Stimulated activated CD8-positive, alpha-beta memory T cell treated with anti-CD3 and anti-CD28 coated beads, Interleukin-2, amount 100 ng/mL, for 48 hours (primary cell): ENCODE results near the gene NFS1.

Experiments
- DNase-seq, 2 donors: peaks; one replicate each; pipeline ENCODE4 v3.0.0-alpha.2; 2020; ENCODE audit warnings: low read depth in 2 of 2

The NFS1 gene

DNA sequence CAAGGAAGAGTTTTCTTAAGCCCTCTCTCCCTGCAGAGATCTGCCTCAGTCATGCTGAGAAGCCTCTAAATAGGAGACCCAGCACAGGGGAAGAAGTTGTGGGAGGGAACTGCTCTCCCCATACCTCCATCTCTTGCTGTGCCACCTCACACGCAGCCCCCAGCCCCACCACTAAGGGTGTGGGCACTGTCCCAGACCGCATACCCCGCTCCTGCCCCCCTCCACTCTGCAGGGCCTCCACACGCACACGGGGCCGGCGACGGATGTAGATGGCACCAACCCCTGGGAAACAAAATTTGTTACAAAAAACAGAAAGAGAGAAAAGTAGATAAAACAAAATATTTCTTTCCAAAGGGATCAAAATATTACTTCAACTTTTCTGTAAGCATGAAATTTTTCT is 24.2 kb downstream of the NFS1 start:
- no peak for DNase-seq

DNA sequence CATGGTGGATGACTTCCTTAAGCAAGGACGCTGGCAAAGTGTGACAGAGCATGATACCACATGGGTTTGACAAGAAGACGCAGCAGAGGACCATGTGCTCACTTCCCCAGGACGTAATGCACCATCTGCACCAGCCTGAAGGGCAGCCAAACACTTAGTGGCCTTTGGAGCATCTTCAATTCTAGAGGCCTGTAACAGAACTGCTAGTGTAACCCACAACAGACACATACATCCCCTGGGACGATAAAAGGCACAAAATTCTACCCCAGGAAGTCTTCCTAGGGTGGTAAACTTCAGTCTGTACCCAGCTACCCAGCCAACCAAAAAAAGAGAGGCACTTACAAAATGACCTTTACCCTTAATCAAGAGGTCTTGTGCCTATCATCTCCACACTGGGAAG is 25.3 kb downstream of the NFS1 start:
- DNase-seq: no peak

DNA sequence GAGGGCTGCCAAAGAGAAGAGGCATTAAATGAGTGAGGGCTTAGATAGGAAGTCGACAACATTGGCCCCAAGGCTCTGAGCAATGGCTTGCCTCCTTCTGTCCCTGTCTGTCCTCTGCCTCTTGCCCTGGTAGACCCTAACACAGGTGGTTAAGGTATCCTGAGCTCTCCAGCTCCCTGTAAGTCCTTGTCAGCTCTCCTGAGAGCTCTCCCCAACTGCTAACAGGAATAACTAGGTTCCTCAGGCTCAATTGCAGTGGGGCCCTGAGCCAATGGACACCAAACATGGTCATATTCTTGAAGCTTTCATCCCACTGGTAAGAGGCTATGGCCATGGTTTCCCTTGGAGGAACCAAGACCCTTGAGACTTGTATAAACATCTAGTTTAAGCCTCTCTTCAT is 29.5 kb downstream of the NFS1 start:
- no peak for DNase-seq

DNA sequence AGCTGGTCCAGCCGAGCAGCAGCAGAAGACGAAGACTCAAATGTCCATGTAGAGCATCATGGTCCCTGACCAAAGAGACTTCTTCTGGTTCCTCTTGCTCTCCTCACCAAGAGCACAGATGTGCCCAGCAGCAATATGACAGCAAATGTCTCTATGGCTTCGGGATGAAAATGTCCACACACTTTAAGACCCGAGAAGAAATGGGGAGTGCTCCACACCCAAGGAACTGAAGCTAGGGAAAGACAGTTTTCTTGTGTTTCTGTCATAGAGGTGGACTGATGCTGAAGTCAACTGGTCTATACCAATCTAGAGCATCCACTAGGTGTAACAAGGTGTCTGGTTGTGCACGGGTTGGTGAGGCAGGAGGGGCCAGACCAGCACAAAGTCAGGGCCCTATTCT is 29.9 kb downstream of the NFS1 start:
- DNase-seq: no peak

DNA sequence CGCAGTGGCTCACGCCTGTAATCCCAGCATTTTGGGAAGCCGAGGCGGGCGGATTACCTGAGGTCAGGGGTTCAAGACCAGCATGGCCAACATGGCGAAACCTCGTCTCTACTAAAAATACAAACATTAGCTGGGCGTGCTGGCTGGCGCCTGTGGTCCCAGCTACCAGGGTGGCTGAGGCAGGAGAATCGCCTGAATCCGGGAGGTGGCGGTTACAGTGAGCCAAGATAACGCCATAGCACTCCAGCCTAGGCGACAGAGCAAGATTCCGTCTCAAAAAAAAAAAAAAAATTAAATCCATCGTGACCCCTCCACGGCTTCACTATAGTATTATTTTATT is 33.2 kb downstream of the NFS1 start:
- no peak for DNase-seq

DNA sequence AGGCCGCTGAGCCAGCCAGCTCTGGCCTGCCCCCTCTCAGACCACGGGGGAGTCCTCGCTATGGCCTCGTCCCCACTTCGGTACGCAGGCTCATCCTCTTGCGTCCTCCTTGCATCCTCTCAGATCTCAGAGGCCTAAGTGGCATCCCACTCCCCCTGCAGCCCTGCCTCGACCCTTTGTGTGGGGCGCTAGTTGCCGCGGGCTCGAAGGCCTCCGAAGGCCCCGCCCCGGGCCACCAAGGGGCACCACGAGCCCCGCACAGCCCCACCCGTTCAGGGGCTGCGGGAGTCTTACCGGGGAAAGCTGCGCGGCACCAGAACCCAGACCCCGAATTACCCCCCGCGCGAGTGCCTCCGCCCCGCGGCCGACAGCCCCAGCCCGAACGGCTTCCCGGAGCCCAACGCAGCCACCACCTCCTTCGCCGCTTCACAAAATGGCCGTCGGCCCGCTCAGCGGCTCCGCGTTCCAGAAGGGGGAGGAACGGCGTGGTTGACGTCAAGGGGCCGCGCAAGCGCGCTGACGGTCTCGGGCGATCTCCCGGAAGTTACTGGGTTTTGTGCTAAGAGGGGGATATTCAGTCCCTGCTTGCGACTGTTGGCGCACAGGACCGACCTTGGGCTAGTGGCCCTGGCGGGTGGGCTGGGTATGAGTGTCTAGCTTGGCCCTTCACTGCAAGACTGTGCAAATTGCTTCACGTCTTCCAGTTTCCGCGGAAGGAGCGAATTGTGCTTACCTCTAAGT is 34.5 kb downstream of the NFS1 start, which contains the start of the genes CPNE1 and RBM12:
CPNE1 (minus strand) TSS at position 435 of the 741 bp plus-strand sequence. CDS start 31,977 bp downstream, outside the sequence.
RBM12 (minus strand) TSS at position 435 of the 741 bp plus-strand sequence. CDS start 9,578 bp downstream, outside the sequence.
- peak; percentile 87 to 88 for DNase-seq

DNA sequence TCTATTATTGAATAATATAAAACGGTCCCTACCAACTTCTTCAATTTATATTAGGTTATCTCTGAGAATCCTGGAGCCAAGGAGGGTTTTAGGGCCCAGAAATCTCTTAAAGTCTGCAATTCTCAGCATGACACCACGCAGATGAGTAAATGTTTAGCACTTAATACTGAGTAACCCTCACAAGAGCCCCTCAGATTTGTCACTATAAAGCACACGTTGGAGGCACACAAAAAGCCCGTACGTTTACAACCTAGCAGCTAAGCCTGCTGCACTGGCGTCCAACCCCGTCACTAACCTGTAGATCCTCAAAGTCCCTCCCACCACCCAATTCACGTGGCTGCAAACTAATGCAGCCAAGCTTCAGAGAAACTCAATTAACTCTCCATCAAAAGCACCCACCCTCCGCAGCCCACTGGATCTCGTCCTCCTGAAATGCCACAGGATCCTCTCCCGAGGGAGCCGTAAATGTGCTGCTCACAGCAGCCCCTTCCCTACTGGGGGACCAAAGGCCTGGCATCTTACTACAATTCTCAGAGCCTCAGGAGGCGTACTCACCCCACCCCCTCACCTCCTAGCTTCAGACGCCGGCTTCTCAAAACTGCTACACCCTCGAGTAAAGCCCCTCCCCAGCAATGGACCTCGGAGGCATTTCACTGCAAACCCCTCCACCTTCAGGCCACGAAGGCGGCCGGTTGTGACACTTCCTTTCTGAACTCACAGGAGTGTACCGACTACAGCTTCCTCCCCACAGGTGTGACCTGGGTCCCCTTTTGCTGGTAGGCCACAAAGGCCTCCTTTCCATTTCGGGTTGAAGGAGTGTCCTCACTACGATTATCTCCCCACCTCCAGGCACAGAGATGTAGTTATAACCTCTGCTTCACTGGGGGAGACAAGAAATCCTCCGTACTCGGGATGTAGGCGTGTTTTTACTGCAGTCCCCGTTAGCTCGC is 35.4 kb downstream of the NFS1 start:
- peak; percentile 27 to 34 for DNase-seq

DNA sequence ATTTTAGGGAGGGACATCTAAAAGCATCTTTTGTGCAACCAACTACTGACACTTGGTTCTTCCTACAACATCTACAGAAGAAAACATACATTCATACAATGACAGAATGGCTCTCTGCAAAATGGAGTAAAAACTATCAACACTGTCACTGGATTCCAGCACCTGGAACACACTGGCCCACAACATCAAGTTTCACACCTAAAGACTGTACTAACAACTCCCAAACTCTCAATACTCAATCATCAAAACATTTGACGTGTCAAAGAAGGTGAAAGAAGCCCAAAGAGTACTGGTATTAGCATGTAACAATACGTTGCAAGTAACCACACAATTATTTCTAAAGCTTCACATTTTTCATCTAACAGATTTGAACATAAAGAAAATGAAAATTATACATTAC is 36.6 kb downstream of the NFS1 start:
- DNase-seq: no peak

DNA sequence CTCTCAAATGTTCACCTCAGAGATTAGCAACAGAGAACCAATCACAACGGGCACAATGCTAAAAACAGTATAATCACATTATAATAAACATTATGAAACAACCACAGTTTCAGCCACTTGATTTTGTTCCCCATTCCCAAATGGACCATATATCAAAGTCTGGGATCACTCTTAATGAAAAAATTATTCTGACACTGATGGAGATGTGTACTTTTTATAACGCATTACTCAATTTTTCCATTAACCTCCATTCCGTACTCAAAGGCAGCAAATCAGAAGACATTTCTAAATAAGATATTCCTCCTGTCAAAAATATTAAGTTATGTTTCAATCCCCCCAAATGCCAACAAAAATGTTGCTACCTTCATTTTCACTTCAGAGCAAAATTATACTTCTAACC is 37.2 kb downstream of the NFS1 start:
- no peak for DNase-seq

DNA sequence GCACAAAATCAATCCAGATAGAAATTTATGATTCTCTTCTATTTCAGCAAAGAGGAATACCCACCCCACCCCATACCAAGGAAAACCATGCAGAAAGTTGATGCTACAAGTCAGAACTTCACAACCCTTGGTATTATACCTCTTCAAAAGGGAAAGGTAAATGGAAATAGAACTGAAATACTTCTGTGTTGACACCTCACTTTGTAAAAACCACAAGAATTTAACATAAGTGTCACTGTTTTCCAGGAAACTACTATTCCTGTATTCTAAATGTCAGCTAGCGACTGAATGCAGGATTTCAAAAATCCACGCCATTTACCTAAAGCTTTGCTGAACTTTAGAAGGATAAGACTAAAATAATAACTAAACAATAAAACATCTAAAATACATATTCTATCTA is 38.1 kb downstream of the NFS1 start:
- no peak for DNase-seq

DNA sequence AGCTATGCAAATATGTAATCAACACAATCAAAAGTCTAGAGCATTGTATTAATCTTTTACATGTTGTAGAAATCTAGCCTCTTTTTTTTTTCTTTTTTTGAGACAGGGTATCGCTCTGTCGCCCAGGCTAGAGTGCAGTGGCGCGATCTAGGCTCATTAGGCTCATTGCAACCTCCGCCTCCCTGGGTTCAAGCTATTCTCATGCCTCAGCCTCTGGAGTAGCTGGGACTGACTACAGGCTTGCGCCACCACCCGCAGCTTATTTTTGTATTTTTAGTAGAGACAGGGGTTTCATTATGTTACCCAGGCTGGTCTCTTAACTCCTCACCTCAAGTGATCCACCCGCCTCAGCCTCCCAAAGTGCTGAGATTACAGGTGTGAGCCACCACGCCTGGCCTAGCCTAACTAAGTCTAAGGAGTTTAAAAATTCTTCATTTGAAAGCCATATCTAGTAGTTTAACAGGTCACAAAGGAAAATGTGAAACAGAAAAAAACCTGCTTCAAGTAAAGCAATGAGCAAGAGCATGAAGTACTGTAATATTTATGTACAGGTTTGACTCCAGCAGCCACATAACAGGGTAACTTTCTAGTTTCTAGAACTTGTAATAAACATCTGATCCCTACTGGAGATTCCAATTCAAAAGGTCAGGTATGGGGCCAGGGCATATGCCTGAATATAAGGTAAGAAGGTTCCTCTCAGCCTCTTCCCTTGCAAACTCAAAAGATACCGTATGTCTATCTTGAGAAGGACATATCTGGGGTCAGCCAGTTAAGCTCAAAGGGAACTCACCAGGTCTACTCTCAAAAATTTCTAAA is 38.8 kb downstream of the NFS1 start:
- peak in 1 of 2 donors; percentile 13 for DNase-seq

DNA sequence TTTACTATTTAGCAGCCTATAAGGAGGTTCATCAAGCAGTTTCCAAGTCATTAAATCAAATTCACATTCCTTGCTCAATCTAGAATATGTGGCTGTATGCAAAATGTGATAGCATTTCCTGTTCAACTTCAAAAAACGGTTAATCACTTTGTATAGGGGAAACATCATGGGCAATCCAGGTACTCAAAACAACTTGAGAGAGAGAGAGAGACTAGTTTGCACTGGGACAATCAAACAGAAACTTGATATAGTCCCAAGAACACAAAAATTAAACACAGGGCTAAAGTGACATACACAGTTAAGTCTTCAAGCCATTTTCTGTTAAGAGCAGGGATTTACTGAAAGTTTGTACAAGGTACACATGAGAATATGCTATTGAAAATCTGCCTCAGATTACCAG is 41.9 kb downstream of the NFS1 start:
- DNase-seq: no peak

DNA sequence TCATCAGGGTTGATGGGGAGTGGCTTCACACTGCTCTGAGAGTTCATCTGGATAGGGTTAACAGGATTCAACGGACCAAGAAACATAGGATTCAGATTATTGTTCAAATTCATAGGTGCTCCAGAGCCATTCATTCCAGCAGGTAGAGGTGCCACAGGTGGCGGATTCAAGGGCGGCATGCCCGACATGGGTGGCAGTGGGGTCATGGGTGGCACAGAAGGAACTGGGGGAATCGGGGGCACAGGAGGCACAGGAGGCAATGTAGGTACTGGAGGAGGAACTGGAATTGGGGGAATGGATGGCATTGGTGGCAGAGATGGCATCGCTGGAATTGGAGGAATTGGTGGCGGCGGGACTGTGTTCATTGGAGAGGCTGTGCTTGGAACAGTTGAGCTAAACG is 44.7 kb downstream of the NFS1 start:
- DNase-seq: no peak

DNA sequence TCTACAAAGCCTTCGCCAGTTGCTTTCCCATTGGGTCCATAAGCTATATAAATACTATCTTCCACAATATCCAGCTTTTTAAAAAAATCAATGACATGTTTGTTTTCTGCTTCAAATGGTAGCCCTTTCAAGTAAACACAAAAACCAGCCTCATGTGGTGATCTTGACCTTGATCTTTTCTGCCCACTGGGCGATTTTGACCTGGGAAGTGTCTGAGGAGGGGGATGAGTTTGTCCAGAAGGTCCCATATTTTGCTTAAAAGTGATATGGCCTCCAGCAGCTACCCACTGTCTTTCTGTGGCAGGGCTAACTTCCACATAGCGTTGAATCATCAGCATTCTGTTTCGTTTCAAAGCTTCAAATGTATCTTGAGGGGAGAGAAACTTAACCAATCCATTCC is 45.3 kb downstream of the NFS1 start:
- no peak for DNase-seq

DNA sequence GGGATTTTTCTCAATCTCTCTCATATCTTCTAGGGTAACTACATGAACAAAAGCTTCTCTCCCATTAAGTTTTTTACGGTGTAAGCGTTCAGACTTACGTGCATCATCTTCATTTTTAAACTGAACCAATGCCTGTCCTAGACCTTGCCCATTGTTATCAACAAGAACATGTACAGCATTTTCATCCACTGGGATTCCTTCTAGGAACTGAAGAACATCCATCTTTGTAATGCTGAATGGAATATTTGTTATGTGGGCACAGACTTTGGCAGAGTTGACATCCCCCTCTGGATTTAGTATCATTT is 45.8 kb downstream of the NFS1 start:
- no peak for DNase-seq

DNA sequence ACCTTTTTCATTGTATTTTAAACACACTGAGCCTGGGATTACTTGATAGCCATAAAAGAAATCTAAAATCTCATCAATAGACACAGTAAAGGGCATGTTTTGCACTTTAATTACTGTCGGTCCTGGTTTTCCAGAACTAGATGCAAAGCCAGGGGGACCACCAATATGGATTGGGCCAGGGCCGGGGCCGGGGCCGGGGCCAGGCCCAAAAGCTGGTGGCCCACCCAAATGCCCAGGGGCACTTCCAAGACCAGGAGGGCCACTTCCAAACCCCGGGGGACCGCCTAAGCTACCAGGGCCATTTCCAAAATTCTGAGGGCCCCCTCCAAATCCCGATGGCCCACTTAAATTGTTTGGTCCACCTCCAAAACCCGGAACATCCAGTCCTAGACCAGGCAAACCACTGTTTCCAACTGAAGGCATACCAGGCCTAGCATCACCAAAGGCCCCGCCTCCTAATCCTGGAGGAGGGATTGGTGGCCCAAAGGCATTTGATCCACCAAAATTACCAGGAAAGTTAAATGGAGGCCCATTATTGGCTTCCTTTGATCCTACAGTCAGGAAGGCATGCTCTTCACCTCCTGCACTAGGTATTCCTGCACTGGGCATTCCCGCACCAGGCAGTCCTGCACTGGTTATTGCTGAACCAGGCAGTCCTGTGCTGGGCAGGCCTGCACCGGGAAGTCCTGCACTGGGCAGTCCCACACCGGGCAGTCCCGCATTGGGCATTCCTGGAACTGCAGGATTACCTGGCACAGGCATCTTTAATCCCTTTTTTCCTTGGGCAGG is 46.3 kb downstream of the NFS1 start:
- no peak for DNase-seq

DNA sequence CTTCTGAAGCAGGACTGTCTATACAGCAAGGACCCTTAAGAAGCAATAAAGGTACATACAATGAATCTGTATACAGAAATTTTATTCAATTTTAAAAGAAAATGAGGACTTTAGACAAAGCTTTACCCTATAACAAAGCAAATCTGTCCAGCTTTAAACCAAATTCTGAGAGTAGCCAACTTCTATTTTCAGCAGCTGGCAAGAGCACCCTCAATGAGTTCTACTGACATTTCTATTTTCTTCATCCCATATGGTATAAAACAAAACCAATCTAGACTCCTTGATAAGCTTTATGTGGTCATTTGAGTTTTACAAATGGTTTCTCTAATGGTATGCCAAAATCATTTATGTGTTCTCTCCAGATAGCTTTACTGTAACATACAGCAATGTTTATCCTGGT is 47.2 kb downstream of the NFS1 start:
- no peak for DNase-seq

DNA sequence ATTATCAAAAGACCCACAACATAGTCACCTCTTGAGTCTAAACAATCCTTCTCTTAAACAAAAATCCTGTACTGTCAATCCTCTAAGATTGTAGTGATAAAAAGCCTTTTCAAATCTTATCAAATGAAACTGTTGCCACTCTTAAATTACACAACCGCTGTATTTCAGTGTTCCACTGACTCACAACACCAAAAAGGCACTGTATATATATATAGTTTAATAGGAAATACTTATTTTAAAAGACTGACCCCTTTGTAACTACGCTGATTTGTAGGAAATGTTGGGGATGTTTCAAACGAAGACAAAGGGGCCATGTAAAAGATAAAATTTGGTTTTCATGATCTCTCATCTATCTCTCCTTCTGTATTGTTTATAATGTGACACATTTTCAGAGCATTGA is 48.5 kb downstream of the NFS1 start:
- no peak for DNase-seq

DNA sequence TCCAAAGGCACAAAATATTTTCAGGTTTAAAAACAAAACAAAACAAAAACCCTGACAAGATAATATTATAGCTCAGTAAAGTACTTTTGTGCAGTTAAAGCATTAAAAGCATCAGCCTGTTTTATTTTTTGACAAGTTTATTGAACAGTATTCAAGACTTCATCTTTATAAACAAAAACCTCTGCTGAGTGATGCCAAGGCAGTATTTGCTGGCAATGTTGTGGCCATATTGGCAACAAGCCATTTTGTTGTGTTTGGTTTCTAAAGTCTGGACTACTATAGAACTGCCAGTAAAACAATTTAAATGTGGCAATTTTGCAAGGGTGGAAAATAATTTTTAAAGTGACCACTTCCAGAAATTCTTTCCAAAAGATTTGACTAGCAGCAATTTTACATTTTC is 50.3 kb downstream of the NFS1 start:
- no peak for DNase-seq

DNA sequence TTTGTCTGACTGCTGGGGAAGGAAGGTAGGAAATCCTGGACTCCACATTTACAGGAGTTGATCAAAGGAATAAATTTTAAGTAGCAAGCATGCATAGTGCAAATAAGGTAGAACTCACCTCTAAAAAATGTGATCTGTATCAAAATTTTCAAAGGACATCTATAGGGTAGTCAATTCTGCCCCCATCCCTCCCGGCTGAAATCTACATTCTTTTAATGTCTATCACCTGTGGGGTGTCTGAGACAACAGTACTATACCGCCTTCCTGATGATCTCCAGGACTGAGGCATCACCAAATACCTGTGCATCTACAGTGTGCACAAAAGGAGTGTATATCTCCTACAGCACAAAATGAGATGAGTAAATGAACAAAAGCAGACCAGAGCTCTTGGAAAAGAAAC is 54.3 kb downstream of the NFS1 start:
- DNase-seq: no peak

DNA sequence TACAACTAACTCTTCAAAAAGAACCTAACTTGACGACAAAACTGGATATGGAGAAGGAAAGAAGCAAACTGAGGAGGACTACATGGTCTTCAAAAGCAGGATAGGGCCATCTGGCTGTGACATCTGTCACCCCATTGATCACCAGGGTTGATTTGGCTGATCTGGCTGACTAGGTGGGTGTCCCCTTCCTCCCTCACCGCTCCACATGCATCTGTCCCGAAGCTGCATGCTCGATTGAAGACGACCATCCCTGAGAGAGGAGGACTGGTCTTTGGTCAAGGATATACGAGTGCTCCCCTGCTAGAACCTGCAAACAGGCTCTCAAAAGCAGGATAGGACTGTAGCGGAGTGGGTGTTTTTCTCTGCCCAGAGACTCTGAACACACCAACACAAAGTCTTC is 56.1 kb downstream of the NFS1 start:
- no peak for DNase-seq

DNA sequence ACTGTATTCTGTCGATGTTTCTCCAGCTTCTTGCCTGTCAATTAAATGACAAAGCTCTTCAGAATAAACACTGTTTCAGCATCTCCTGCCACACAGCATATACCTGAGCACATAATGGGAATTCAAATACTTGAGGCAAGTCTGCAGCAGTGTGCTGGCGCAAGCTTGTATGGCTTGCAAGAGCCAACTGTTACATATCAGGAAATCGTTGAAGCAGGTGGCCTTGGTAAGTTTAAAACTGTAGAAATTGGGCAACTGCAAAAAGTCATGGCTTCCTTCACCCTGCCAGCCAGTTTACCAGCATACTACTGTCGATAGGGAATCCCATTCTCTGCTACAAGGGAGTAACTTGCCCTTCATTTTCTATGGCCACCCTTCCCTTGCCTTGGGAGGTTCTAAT is 57.4 kb downstream of the NFS1 start:
- no peak for DNase-seq
